ENCODE data around the gene DCLK3. TPM values are rescaled to one million over a fixed set of nuclear protein-coding genes. Genes with fewer than 3 reads are reported as not detected.
A peak's percentile ranks its signal among the peaks of the same experiment; 100 is the strongest.

Gene DCLK3
- total RNA-seq, 1 donor from 2014 or later, result not detected

DNA sequence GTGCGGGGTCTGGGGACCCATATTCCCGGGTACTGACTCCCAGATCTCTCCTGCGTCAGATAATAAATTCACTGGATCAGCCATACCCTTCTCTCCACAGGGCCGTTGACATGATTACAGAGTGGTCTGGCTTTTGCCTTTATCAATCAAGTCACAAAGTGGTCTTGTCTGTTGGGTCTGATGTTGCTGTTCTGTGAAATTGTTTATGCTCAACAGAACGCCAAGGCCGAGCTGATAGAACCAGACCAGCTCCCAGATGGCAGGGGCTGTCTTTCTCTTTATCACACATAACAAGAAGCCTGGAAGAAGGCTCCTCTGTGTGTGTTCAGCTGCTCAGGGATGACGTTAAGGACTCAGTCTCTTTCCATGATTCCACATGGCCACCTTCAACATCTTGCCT, 751 bp upstream of the DCLK3 start:
- no peak overlapping the region for H3K27ac Mint-ChIP-seq (ENCODE audit: unreplicated experiment)
- peaks cover 21% of the 10 kb centered on the region for H3K27me3 Mint-ChIP-seq (ENCODE audit: unreplicated experiment)
- peaks cover 10% of the 10 kb centered on the region for H3K4me1 Mint-ChIP-seq (ENCODE audit: unreplicated experiment)
- H3K36me3 Mint-ChIP-seq (ENCODE audit: low read depth, unreplicated experiment), result peaks cover 5% of the 10 kb centered on the region
- TF ChIP-seq CTCF (IDR thresholded peaks at IDR 0.05; ENCODE audit: unreplicated experiment), result no peak
- H3K4me3 Mint-ChIP-seq (ENCODE audit: unreplicated experiment), result peak overlapping the region; percentile 85
- DNase-seq (ENCODE audit: low spot score), result no peak
- no peaks in the 10 kb centered on the region for H3K9me3 Mint-ChIP-seq (ENCODE audit: unreplicated experiment)

DNA sequence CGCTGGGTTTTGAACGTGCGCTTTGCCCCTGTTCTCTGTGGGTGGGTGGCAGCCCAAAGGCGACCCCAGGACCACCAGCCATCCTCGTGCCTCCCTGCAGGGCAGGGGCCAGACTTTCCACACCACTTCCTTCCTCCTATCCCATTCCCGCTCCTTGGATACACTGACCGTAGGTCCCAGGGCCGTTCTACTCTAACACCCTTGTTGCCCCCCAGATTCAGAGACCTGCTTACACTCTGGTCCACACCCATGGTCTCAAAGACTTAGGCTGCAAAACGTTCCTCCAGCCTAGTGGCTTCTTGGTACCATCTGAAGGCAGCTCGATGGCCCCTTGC, 318 bp upstream of the DCLK3 start:
- Mint-ChIP-seq H3K9me3 (ENCODE audit: unreplicated experiment) (no peaks in the 10 kb centered on the region), H3K36me3 (ENCODE audit: low read depth, unreplicated experiment) (peaks cover 5% of the 10 kb centered on the region), H3K4me3 (ENCODE audit: unreplicated experiment) (peak overlapping the region; percentile 85), H3K27ac (ENCODE audit: unreplicated experiment) (no peak overlapping the region), H3K27me3 (ENCODE audit: unreplicated experiment) (peaks cover 21% of the 10 kb centered on the region), H3K4me1 (ENCODE audit: unreplicated experiment) (peaks cover 10% of the 10 kb centered on the region)
- TF ChIP-seq CTCF (IDR thresholded peaks at IDR 0.05; ENCODE audit: unreplicated experiment), result no peak
- no peak for DNase-seq (ENCODE audit: low spot score)

GRCh38 chr3:36762918-36763849, 1.2 kb downstream of the DCLK3 start:
- peaks cover 19% of the 10 kb centered on the region for H3K27me3 Mint-ChIP-seq (ENCODE audit: unreplicated experiment)
- no peak overlapping the region for H3K27ac Mint-ChIP-seq (ENCODE audit: unreplicated experiment)

GRCh38 chr3:36761779-36762178, 2.6 kb downstream of the DCLK3 start:
- H3K36me3 Mint-ChIP-seq (ENCODE audit: low read depth, unreplicated experiment), result peaks cover 5% of the 10 kb centered on the region
- no peaks in the 10 kb centered on the region for H3K9me3 Mint-ChIP-seq (ENCODE audit: unreplicated experiment)
- H3K4me3 Mint-ChIP-seq (ENCODE audit: unreplicated experiment), result no peak overlapping the region
- TF ChIP-seq CTCF (IDR thresholded peaks at IDR 0.05; ENCODE audit: unreplicated experiment), result no peak
- H3K4me1 Mint-ChIP-seq (ENCODE audit: unreplicated experiment), result peaks cover 10% of the 10 kb centered on the region
- peaks cover 19% of the 10 kb centered on the region for H3K27me3 Mint-ChIP-seq (ENCODE audit: unreplicated experiment)
- no peak overlapping the region for H3K27ac Mint-ChIP-seq (ENCODE audit: unreplicated experiment)
- DNase-seq (ENCODE audit: low spot score), result no peak

More at GRCh38 chr3:36762918-36763849, 1.2 kb downstream of the DCLK3 start:
- H3K4me1 Mint-ChIP-seq (ENCODE audit: unreplicated experiment), result peaks cover 10% of the 10 kb centered on the region
- peak overlapping the region; percentile 59 for H3K4me3 Mint-ChIP-seq (ENCODE audit: unreplicated experiment)
- TF ChIP-seq CTCF (IDR thresholded peaks at IDR 0.05; ENCODE audit: unreplicated experiment), result no peak
- peaks cover 5% of the 10 kb centered on the region for H3K36me3 Mint-ChIP-seq (ENCODE audit: low read depth, unreplicated experiment)
- DNase-seq (ENCODE audit: low spot score), result no peak
- no peaks in the 10 kb centered on the region for H3K9me3 Mint-ChIP-seq (ENCODE audit: unreplicated experiment)

GRCh38 chr3:36756269-36756668, 8.1 kb downstream of the DCLK3 start:
- no peak for DNase-seq (ENCODE audit: low spot score)
- no peaks in the 10 kb centered on the region for H3K9me3 Mint-ChIP-seq (ENCODE audit: unreplicated experiment)
- no peak for TF ChIP-seq CTCF (IDR thresholded peaks at IDR 0.05; ENCODE audit: unreplicated experiment)
- H3K4me1 Mint-ChIP-seq (ENCODE audit: unreplicated experiment), result peaks cover 3% of the 10 kb centered on the region
- no peak overlapping the region for H3K4me3 Mint-ChIP-seq (ENCODE audit: unreplicated experiment)
- H3K27ac Mint-ChIP-seq (ENCODE audit: unreplicated experiment), result no peak overlapping the region
- H3K36me3 Mint-ChIP-seq (ENCODE audit: low read depth, unreplicated experiment), result no peaks in the 10 kb centered on the region
- H3K27me3 Mint-ChIP-seq (ENCODE audit: unreplicated experiment), result peaks cover under 1% of the 10 kb centered on the region

All from endothelial cell (in vitro differentiated cells).